ENCODE results near the gene PLXNA1.

PLXNA1 gene

DNA sequence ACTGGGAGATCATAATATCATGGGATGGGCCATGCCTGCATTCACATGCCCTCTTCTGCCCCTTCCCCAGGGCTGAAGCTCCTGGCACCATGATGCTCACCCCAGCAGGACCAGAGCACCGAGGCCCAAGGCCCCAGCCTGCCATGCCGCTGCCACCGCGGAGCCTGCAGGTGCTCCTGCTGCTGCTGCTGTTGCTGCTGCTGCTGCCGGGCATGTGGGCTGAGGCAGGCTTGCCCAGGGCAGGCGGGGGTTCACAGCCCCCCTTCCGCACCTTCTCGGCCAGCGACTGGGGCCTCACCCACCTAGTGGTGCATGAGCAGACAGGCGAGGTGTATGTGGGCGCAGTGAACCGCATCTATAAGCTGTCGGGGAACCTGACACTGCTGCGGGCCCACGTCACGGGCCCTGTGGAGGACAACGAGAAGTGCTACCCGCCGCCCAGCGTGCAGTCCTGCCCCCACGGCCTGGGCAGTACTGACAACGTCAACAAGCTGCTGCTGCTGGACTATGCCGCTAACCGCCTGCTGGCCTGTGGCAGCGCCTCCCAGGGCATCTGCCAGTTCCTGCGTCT lies 5.6 kb downstream of the PLXNA1 start:
- DNase-seq = no peak

DNA sequence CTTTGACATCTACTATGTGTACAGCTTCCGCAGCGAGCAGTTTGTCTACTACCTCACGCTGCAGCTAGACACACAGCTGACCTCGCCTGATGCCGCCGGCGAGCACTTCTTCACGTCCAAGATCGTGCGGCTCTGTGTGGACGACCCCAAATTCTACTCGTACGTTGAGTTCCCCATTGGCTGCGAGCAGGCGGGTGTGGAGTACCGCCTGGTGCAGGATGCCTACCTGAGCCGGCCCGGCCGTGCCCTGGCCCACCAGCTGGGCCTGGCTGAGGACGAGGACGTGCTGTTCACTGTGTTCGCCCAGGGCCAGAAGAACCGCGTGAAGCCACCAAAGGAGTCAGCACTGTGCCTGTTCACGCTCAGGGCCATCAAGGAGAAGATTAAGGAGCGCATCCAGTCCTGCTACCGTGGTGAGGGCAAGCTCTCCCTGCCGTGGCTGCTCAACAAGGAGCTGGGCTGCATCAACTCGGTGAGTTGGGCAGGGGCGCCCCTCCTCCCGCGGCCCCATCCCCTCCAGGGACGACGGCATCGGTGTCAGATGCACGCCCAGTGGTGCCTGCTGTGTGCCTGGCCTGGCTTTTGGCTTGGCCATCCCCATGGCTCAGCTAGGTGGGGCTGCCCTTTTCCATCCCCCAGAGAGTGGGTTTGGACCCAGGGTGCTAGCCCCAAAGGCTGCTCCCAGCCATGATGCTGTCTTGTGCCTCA lies 6.6 kb downstream of the PLXNA1 start:
- no peak for DNase-seq

DNA sequence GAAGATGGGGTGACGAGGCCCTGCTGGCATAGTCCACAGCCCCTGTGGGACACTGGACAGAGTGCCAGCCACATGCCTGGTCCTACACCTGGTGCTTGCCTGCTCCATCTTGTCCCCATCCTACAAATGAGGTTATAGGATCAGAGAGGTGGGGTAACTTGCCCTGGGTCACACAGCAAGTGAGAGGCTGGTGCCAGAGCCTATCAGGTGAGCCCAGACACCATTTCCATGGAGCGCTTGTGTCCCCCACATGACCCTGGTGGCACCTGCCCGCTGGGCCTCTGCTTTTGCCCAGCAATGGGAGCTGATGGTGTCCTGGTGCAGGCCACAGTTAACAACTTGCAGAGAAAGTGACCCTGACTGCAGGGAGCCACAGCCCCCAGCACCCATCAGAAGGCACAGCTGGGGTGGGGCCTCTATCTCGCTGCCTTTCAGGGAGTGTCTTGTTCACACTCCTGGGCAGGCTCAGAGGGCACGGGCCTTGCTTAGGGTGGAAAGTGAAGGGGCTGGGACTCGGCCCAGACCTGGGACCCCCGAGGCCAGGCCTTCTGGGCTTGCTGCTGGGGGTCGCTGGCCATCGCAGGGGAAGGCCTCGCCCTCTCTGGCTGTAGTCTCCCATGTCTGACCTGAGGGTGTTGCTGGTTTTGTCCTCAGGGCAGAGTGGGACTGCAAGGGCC lies 7.2 kb downstream of the PLXNA1 start:
- no peak for DNase-seq

DNA sequence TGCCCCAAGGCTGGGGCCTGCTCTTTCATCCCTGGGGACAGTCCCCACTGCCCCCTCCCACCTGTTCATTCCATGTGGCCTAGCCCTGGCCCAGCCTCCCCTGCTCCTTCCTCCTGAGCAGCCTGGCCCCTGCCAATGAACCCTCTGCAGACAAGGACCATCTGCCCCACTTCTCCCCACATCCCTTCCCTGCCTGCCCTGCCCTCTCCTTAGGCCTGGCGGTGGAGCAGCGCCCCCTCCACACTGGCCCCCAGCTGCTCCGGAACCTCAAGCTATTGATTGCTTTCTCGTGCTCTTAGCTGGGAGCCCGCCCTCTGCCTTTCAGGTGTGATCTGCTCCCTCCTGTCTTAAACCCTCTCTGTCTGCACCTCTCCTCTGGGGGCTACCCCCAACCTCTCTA lies 8.0 kb downstream of the PLXNA1 start:
- no peak for DNase-seq

DNA sequence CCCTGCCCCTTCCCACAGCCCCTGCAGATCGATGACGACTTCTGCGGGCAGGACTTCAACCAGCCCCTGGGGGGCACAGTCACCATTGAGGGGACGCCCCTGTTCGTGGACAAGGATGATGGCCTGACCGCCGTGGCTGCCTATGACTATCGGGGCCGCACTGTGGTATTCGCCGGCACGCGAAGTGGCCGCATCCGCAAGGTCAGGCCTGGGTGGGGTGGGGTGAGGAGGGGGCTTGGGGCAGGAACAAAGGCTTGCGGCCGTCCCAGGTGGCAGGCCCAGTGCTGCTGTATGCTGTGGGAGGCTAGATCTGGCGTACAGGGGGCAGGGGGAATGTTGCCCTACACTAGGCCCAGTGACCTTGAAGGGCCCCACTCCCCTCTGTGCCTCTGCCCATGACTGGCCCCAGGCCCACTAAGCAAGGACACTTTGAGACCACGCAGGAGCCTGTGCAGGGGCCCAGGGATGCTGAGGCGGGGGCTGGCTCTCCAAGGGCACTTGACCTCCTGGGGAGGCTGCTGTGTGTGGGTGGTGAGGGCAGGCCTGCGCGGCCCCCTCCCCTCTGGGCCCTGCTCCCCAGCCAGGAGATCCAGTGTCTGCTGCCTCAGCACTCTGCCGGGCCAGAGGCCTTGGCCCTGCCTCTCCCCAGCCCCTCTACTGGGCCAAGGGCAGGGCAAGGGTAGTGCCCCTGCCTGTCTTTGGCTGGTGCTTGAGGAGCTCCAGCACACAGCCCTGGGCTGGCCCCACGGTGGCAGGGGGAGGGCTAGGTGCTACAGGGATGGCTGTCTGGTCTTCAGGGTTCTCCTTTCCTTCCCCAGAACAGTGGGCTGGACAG lies 8.7 kb downstream of the PLXNA1 start:
- DNase-seq = no peak

DNA sequence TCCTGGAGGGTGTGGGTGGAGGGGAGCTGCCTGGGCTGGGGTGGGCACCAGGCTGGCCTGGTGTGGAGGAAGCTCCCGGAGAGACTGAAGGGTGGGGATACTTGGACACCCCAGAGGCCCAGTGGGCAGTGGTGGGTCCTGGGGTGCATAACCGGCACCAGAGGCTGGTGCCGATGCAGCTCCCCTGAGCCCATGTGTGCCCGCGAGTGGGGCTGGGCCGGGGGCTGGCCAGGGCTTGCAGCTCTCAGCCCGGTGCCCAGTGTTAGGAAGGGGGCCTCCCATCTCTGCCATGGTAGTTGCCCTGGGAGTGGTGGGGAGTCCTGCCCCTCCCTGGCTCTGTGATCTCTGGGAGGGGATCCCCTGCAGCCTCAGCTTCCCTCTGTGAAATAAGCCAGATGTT lies 9.3 kb downstream of the PLXNA1 start:
- no peak for DNase-seq

DNA sequence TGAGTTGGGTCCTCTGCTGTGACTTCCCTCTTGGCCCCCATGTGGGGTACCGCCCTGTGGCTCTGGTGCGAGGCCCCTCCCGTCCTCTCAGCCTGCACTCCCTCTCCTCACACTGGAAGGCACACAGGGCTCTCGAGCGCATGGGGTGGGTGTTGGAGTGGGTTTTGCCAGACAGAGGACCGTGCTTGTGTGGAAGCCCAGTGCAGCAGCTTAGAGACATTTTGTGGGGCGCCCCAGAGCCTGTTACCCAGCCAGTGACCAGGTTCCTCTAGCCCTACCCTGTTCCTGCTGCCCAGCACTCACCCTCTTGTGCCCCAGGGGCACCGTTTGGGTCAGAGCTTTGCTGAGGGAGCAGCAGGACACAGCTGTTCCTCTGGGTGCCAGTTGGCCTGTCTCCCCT lies 9.9 kb downstream of the PLXNA1 start:
- DNase-seq = no peak

DNA sequence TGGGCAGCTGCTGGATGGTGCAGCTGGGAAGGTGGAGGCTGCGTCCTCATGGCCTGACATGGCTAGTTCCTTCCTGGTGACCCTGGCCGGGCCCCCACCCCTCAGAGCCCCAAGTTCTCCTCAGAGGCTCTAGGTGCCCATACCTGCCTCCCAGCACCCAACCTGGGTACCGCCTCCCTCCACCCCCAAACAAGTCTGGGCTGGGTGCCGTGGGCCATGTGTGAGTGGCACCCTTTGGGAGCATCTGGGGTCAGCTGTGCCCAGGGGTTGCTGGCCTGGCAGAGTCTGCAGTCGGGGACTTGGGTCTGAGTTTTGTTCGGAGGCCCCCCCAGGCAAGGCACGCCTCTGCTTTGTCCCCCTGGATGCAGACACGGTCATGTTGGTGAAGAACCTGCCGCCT lies 10.5 kb downstream of the PLXNA1 start:
- no peak for DNase-seq

DNA sequence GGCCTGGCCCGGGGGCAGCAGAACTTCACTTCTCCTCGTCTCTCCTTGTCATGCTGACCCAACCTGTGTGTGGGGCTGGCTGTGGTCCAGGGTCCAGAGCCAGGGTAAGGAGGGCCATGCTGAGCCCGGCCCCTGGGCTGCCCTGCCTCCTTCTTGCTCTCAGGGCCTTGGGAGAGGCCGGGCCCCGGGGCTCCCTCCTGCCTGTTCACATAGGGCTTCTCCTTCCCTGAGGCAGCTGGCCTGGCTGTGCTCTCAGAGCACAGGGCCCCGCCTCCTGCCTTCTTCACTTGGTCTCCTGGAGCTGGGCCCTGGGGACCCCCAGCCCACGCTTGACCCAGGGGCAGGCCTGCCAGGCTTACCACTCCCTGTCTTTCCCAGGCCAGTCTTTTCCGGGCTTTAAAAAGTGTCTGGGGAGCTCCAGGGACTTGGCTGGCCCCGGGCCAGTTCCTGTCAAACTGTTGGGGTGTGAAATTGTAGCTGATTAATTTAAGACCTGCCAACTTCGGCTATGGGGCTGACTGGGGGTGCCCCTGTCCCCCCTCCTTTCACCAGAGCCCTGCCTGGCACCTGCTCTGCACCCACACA lies 11.8 kb downstream of the PLXNA1 start:
- no peak for DNase-seq

DNA sequence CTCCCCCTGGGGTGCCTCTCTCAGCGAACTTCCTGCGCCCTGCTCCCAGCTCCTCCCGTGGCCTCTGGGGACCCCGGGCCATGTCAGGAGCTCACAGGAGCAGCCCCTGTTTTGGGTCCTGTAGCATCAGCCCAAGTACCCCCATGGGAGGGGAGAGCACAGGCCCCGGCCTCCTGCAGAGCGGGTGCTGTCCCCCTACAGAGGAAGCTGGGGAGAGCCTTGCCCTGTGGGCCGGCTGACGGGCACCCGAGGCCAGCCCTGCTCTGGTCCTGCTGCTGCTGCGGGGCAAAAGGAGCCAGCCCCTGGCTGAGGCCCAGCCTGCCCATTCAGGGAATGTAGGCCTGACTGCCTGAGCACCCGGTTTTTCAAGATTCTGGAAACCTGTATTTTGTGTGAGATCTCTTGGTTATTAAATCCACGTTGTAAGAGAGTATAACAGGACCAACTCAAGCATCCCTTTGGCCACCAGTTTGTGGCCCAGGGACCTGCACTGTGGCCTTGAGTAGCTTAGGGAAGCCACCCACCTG lies 12.4 kb downstream of the PLXNA1 start:
- no peak for DNase-seq

DNA sequence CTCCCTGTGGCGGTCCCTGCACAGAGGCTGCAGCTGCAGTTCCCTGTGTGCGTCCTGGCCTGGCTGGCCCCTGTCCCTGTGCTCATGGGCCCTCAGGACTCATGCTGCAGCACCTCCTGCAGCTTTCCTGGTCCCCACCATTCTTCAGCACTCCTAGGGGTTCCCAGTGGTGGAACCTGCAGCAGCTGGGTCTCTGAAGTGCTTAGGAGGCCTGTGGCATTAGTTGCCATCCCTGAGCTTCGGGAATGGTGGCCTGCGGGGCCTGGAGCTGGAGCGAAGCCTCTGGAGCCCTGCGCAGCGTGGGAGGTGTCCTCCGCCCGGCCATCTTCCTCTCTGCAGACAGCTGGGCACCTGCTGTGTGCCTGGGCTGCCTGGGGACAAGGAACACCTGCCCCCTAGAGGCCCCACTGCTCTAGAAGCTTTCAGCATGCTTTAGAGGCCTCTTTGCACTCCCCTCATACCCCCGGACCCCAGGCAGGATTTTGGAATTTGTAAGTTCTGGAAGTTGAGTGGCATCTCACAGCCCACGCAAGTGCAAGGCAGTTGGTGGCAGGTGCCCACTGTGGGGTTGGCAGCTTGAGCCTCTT lies 13.1 kb downstream of the PLXNA1 start:
- DNase-seq = no peak

DNA sequence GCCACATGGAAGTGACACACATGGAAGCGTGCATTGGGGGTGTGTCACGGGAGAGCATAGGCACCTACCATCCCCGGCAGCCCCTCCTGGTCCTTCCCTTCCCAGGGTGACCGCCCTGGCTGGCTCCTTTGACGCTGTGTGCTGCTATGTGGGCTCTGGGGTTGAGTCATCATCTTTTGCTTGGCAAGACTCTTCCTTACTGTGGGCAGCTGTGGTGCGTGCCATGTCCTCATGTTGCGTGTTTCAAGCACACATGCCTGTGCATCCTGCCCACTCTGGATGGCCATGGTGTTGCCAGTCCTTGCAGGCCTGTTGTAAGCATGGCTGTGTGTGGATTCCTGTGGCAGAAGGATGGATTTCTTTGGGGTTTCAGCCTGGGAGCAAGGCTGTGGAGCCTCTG lies 14.0 kb downstream of the PLXNA1 start:
- DNase-seq = no peak

DNA sequence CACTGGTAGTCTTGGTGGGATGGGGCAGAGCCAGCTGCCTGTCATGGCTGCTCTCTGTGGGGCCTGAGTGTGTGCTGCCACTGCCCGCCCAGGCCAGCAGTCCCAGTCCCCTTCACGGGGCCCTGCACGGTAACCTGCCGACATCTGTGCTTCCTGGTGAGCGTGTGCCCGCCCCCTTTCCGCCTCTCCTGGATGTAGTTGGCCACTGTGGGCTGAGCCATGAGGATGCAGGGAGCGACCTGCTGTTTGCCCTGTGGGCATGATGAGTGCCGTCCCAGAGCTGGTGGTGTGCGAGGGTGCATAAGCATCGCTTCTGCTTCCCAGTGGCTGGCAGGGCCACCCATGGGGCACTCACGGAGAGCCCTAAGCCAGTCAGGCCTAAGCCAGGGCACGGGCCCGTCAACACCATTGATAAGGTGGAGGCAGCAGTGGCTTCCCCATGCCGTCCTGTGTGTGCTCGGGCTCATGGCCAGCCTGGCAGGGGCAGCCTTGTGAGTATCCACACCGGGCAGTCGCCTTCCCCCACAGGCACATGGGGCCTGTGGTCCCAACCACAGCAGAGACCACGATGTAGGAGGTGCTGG lies 14.6 kb downstream of the PLXNA1 start:
- no peak for DNase-seq

DNA sequence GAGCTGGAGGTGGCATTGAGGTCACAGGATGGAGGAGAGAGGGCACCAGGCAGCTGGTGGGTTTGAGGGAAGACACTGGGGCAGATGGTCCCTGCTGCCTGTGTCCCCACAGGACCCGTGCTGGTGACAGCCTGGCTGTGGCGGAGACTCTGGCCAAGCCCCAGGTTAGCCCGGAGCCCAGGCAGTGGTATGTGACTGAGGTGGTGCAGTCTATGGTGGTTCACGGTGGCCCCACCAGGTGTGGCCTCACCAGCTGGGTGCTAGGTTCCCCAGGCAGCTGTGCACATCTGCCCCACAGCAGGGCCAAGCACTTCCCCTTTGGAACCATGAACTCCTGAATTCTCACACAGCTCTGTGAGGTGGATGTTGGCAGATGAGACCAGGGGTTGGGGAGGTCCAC lies 15.4 kb downstream of the PLXNA1 start:
- no peak for DNase-seq

DNA sequence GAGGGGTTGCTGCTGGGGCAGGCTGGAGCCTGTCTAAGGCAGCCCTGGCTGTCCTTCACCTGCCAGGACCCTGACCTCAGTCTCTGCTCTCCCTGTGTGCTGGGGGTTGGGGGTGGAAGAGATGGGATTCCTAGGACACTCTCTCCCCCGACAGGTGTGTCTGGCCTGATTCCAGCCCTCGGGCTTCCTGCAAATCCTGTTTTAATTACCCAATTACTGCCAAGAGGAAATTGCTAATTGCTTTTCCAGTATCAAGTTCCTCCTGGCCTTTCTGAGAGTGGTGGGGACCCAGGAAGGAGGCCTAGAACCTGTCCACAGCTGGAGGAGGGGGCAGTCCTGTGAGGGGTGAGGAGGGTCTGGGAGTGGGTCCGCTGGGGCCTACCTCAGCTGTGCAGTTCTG lies 15.8 kb downstream of the PLXNA1 start:
- no peak for DNase-seq

DNA sequence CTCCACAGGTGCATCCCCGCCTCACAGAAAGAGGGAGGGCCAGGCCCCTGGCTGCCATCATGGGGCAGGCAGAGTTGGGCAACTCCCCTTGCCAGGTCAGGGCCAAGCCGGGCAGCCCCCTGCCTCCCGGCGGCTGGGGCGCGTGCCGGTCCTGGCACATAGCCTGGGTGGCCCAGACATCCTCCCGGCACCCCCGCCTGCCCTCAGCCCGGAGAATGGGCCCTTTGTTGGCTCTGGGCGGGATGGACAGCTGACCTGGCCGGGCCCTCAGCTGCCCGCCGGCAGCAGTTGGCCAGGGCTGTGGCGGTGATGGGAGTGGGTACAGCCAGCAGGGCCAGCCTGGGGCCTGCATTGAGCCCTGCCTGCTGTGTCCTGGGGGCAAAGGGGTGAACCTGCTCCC lies 16.5 kb downstream of the PLXNA1 start:
- DNase-seq = no peak

DNA sequence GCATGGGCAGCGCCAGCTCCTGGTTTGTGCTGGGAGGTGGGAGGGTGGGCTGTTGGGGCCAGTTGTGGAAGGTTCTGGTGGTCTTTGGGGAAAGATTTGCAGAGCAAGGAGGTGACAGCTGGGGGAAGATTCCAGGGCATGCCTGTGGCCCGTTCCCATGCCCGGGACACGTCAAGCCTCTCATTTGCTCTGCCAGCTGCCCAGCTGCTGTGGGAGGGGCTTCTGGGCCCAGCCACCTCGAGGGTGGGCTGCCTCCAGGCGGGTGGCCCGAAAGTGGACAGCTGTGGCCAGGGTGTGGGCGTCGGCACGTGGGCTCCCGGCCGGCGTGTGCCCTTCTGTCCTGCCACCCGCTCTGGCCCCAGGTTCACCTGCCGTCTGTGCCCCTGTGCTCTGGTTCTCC lies 17.2 kb downstream of the PLXNA1 start:
- DNase-seq = no peak

DNA sequence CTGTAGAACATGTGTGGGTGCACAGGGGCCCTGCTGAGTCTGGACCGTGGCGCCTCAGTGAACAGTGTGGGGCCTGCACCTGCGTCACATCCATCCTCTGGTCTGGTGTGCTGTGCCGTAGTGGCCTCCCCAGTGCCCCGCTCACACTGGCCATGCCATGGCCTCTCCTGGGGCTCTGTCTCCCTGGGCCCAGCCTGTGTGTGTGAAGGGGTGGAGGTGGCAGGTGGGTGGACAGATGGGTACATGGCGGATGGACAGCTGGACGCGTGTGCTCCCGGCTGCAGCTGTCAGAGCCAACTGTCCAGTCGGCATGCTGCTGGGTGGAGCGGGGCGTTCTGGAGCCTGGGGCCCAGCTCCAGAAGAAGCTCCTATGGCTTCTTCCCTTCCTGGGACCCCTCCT lies 17.8 kb downstream of the PLXNA1 start:
- DNase-seq = no peak

DNA sequence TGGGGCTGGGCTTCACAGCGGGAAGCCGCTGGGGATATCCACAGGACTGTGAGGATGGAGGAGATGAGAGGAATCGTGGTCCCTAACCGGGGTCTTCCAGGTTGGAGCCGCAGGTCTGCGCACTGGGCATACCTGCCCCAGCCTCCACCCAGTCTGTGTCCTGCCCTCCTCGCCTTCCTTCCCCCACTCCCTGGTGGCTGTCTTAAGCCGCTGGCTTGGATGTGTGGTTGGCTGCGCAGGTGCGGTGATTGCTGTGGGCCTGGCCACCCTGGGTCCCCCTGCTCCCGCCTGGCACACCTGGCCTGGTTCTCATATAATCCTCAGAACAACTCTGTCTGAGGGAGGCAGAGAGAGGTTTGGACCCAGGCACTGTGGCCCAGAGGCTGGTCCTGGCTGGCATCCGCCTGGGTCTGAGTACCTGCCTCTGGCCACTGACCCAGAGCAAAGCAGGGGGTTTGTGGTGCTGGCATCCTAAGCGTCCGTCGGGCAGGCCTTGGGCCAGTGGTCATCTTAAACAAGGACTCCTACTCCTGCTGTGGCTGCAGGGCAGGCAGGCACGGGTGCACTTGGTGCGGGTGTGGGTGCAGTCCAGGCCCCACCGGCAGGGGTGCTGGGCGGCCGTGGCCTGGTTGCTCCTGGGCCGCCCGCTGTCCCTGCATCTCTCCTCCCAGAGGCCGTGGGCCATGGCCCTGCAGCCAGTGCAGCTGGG lies 18.7 kb downstream of the PLXNA1 start:
- no peak for DNase-seq

DNA sequence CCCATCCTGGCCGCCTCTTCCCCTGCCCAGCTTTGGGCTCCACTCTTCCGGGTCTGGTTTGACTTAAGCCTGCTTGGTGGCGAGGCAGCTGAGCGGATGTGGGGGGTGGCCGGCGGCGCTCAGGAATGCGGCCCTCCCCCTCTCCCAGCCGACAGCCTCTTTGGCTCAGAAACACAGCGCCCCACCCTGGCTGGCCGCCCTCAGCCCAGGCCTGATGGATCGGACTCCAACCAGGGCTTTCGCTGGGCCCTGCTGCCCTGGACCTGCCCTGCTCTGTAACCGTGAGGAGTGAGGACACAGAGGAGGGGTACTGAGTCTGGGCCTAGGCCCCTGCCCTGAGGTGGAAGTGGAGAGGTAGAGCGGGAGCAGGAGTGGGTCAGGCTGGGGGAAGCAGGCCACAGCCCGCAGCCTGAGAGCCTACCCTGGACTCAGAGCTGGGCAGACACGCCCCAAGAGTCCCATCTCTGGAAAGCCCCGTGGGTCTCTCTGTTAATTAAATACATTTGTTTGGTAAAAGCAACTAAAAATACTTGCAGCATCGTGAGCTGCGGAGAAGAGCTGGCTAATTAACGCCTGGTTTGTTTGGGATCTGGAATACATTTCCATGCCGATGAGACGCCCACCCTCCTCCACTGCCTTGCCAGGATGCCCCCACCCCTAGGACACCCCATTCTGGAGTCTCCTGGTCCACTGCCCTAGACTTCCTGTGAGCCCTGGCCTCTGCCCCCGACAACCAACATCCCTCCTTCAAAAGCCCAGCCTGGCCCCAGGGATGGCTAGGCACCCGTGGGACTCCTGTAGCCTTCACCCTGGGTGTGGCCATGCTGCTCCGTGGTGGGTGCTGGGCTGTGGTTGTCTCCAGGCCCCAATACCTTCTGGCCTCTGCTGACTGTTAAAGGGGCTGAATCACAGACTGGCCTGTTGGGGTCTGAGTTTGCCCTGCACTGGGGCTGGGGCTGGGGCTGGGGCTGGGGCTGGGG lies 19.6 kb downstream of the PLXNA1 start:
- DNase-seq = peak; percentile 85

Measured in amniotic stem cell (primary cell).